ENCODE data around the gene HMCN1.

Gene HMCN1

GRCh38 chr1:185974367-185975170 is 240.4 kb downstream of the HMCN1 start:
- no peak overlapping the region for H3K4me3 ChIP-seq (ENCODE audit: low read length)
- DNase-seq (ENCODE audit: low read depth) = peak; percentile 24
- no peak for TF ChIP-seq CTCF (conservative IDR thresholded peaks at IDR 0.05; ENCODE audit: low read length)

DNA sequence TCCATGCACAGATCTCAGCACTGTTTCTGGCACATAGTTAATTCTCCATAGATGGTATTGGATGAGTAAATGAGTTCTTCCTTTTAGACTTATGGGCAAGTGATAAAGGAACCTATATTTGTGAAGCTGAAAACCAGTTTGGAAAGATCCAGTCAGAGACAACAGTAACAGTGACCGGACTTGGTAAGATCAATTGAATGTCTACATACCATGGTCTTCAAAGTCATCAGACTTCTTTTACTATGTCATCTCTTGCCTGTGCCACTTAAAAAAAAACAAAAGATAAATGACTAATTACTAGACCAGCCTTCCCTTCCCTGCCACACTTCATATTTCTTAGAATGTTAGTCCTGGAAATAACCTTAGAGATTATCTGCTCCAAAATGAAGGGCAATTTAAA is 246.7 kb downstream of the HMCN1 start:
- TF ChIP-seq CTCF (conservative IDR thresholded peaks at IDR 0.05; ENCODE audit: low read length) = no peak
- no peak for DNase-seq (ENCODE audit: low read depth)
- no peak overlapping the region for H3K4me3 ChIP-seq (ENCODE audit: low read length)

- H3K4me3 ChIP-seq (ENCODE audit: low read length) = no peak overlapping the region
- DNase-seq (ENCODE audit: low read depth) = peak; percentile 43
- no peak for TF ChIP-seq CTCF (conservative IDR thresholded peaks at IDR 0.05; ENCODE audit: low read length)
Observed at GRCh38 chr1:185984113-185984836, 250.1 kb downstream of the HMCN1 start.

GRCh38 chr1:185987611-185988321 is 253.6 kb downstream of the HMCN1 start:
- TF ChIP-seq CTCF (conservative IDR thresholded peaks at IDR 0.05; ENCODE audit: low read length) = no peak

GRCh38 chr1:185990565-185990964 is 256.4 kb downstream of the HMCN1 start:
- H3K4me3 ChIP-seq (ENCODE audit: low read length) = no peak overlapping the region
- no peak for TF ChIP-seq CTCF (conservative IDR thresholded peaks at IDR 0.05; ENCODE audit: low read length)
- peak; percentile 17 for DNase-seq (ENCODE audit: low read depth)

More at GRCh38 chr1:185987611-185988321, 253.6 kb downstream of the HMCN1 start:
- no peak overlapping the region for H3K4me3 ChIP-seq (ENCODE audit: low read length)
- DNase-seq (ENCODE audit: low read depth) = no peak

DNA sequence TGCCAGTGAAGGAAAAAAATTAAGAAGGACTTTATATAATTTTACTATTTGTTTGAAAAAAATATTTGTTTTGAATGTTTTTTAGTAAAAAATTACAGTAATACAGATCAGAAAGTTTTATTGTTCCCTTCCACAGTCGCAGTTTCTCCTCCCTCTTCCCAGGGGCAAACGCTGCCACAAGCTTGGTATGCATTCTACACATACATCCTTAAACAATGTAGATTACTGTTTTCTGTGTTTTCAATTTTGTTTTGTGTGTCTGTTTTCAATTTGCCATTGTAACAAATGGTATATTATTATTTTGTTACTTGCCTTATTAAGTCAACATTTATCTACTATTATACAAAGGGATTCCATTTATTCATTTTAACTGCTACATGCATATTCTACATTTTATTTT is 257.1 kb downstream of the HMCN1 start:
- H3K4me3 ChIP-seq (ENCODE audit: low read length) = no peak overlapping the region
- DNase-seq (ENCODE audit: low read depth) = no peak
- TF ChIP-seq CTCF (conservative IDR thresholded peaks at IDR 0.05; ENCODE audit: low read length) = no peak
